Activated naive CD8-positive, alpha-beta T cell (primary cell): ENCODE results near the gene MOCOS.

ENCODE experiments used
- H3K27ac Mint-ChIP-seq: one replicate; pipeline ENCODE4 v1.8.0; 2021; ENCODE audit warnings: mixed read lengths
- H3K27me3 Mint-ChIP-seq: one replicate; pipeline ENCODE4 v1.8.0; 2021; ENCODE audit warnings: mixed read lengths
- H3K36me3 Mint-ChIP-seq: one replicate; pipeline ENCODE4 v1.8.0; 2021; ENCODE audit warnings: mixed read lengths
- H3K4me1 Mint-ChIP-seq: one replicate; pipeline ENCODE4 v1.8.0; 2021; ENCODE audit warnings: low read depth, mixed read lengths
- H3K4me3 Mint-ChIP-seq: one replicate; pipeline ENCODE4 v1.8.0; 2021; ENCODE audit warnings: mild to moderate bottlenecking, mixed read lengths
- H3K9me3 Mint-ChIP-seq: one replicate; pipeline ENCODE4 v1.8.0; 2021; ENCODE audit warnings: low read depth, mixed read lengths

Gene MOCOS

GRCh38 chr18:36288689-36289088 is 101.4 kb downstream of the MOCOS start:
- no peak overlapping the region for H3K4me3 Mint-ChIP-seq
- H3K4me1 Mint-ChIP-seq: peaks cover 2% of the 10 kb centered on the region
- no peak overlapping the region for H3K27ac Mint-ChIP-seq
- H3K9me3 Mint-ChIP-seq: no peaks in the 10 kb centered on the region
- H3K36me3 Mint-ChIP-seq: no peaks in the 10 kb centered on the region
- peaks cover 18% of the 10 kb centered on the region for H3K27me3 Mint-ChIP-seq

- Mint-ChIP-seq H3K27ac (no peak overlapping the region), H3K36me3 (no peaks in the 10 kb centered on the region), H3K4me1 (no peaks in the 10 kb centered on the region), H3K27me3 (peaks cover 12% of the 10 kb centered on the region), H3K9me3 (no peaks in the 10 kb centered on the region), H3K4me3 (no peak overlapping the region)
Measured at GRCh38 chr18:36294031-36294430, 106.7 kb downstream of the MOCOS start.

GRCh38 chr18:36295214-36295613 is 107.9 kb downstream of the MOCOS start:
- Mint-ChIP-seq H3K36me3 (no peaks in the 10 kb centered on the region), H3K27ac (no peak overlapping the region), H3K4me3 (no peak overlapping the region), H3K27me3 (peaks cover 17% of the 10 kb centered on the region), H3K4me1 (no peaks in the 10 kb centered on the region), H3K9me3 (no peaks in the 10 kb centered on the region)

- Mint-ChIP-seq H3K36me3 (no peaks in the 10 kb centered on the region), H3K27me3 (peaks cover 20% of the 10 kb centered on the region), H3K4me3 (no peak overlapping the region), H3K4me1 (no peaks in the 10 kb centered on the region), H3K9me3 (no peaks in the 10 kb centered on the region), H3K27ac (no peak overlapping the region)
Measured at GRCh38 chr18:36295880-36296301, 108.6 kb downstream of the MOCOS start.

GRCh38 chr18:36296650-36297416 is 109.5 kb downstream of the MOCOS start:
- Mint-ChIP-seq H3K4me3 (peak overlapping the region; percentile 42), H3K4me1 (no peaks in the 10 kb centered on the region), H3K36me3 (no peaks in the 10 kb centered on the region), H3K9me3 (no peaks in the 10 kb centered on the region), H3K27ac (no peak overlapping the region), H3K27me3 (peaks cover 19% of the 10 kb centered on the region)

GRCh38 chr18:36297417-36298125 is 110.3 kb downstream of the MOCOS start, which contains the start of gene FHOD3:
FHOD3 (plus strand) TSS chr18:36297713; CDS start chr18:36297836, 123 bp downstream.
- Mint-ChIP-seq H3K4me1 (no peaks in the 10 kb centered on the region), H3K9me3 (no peaks in the 10 kb centered on the region), H3K27me3 (peaks cover 19% of the 10 kb centered on the region), H3K4me3 (peak within 1 kb of the TSS; percentile 42), H3K36me3 (no peaks in the 10 kb centered on the region), H3K27ac (no peak within 1 kb of the TSS)

- Mint-ChIP-seq H3K36me3 (no peaks in the 10 kb centered on the region), H3K27me3 (peaks cover 25% of the 10 kb centered on the region), H3K4me1 (no peaks in the 10 kb centered on the region), H3K9me3 (no peaks in the 10 kb centered on the region), H3K4me3 (no peak overlapping the region), H3K27ac (no peak overlapping the region)
Measured at GRCh38 chr18:36298126-36298741, 110.9 kb downstream of the MOCOS start.

GRCh38 chr18:36299015-36299414 is 111.7 kb downstream of the MOCOS start:
- no peaks in the 10 kb centered on the region for H3K4me1 Mint-ChIP-seq

GRCh38 chr18:36300211-36300610 is 112.9 kb downstream of the MOCOS start:
- H3K4me3 Mint-ChIP-seq: no peak overlapping the region
- H3K4me1 Mint-ChIP-seq: no peaks in the 10 kb centered on the region
- H3K27me3 Mint-ChIP-seq: peaks cover 28% of the 10 kb centered on the region
- H3K36me3 Mint-ChIP-seq: no peaks in the 10 kb centered on the region
- no peak overlapping the region for H3K27ac Mint-ChIP-seq
- no peaks in the 10 kb centered on the region for H3K9me3 Mint-ChIP-seq

More at GRCh38 chr18:36299015-36299414, 111.7 kb downstream of the MOCOS start:
- peaks cover 26% of the 10 kb centered on the region for H3K27me3 Mint-ChIP-seq
- H3K27ac Mint-ChIP-seq: no peak overlapping the region
- peak overlapping the region; percentile 61 for H3K4me3 Mint-ChIP-seq
- no peaks in the 10 kb centered on the region for H3K36me3 Mint-ChIP-seq
- H3K9me3 Mint-ChIP-seq: no peaks in the 10 kb centered on the region

- Mint-ChIP-seq H3K27me3 (peaks cover 30% of the 10 kb centered on the region), H3K9me3 (no peaks in the 10 kb centered on the region), H3K4me1 (no peaks in the 10 kb centered on the region), H3K36me3 (no peaks in the 10 kb centered on the region), H3K4me3 (no peak overlapping the region), H3K27ac (no peak overlapping the region)
Measured at GRCh38 chr18:36301884-36302283, 114.6 kb downstream of the MOCOS start.

GRCh38 chr18:36302676-36303075 is 115.4 kb downstream of the MOCOS start:
- Mint-ChIP-seq H3K36me3 (no peaks in the 10 kb centered on the region), H3K4me1 (no peaks in the 10 kb centered on the region), H3K9me3 (no peaks in the 10 kb centered on the region), H3K27ac (no peak overlapping the region), H3K4me3 (no peak overlapping the region), H3K27me3 (peaks cover 30% of the 10 kb centered on the region)

GRCh38 chr18:36303211-36303844 is 116.0 kb downstream of the MOCOS start:
- Mint-ChIP-seq H3K4me1 (no peaks in the 10 kb centered on the region), H3K36me3 (no peaks in the 10 kb centered on the region), H3K27me3 (peaks cover 30% of the 10 kb centered on the region), H3K9me3 (no peaks in the 10 kb centered on the region), H3K27ac (no peak overlapping the region), H3K4me3 (no peak overlapping the region)

- no peaks in the 10 kb centered on the region for H3K4me1 Mint-ChIP-seq
- no peaks in the 10 kb centered on the region for H3K36me3 Mint-ChIP-seq
- no peak overlapping the region for H3K4me3 Mint-ChIP-seq
- no peaks in the 10 kb centered on the region for H3K9me3 Mint-ChIP-seq
- H3K27me3 Mint-ChIP-seq: peaks cover 23% of the 10 kb centered on the region
- no peak overlapping the region for H3K27ac Mint-ChIP-seq
Measured at GRCh38 chr18:36304723-36305122, 117.4 kb downstream of the MOCOS start.

GRCh38 chr18:36305375-36305774 is 118.1 kb downstream of the MOCOS start:
- no peaks in the 10 kb centered on the region for H3K4me1 Mint-ChIP-seq
- H3K36me3 Mint-ChIP-seq: no peaks in the 10 kb centered on the region
- no peaks in the 10 kb centered on the region for H3K9me3 Mint-ChIP-seq
- no peak overlapping the region for H3K4me3 Mint-ChIP-seq
- peaks cover 19% of the 10 kb centered on the region for H3K27me3 Mint-ChIP-seq
- H3K27ac Mint-ChIP-seq: no peak overlapping the region

GRCh38 chr18:36307513-36307912 is 120.2 kb downstream of the MOCOS start:
- Mint-ChIP-seq H3K27me3 (peaks cover 24% of the 10 kb centered on the region), H3K4me3 (no peak overlapping the region), H3K9me3 (no peaks in the 10 kb centered on the region), H3K27ac (no peak overlapping the region), H3K36me3 (no peaks in the 10 kb centered on the region), H3K4me1 (no peaks in the 10 kb centered on the region)
